ENCODE data around the gene LNX1.
A peak's percentile ranks its signal among the peaks of the same experiment; 100 is the strongest.
"Not testable (repeated sequence)": the region's sequence is repeated elsewhere in the genome, so short reads cannot be mapped to it uniquely, and the experiment has no call there.

Gene LNX1

GRCh38 chr4:53478671-53479456 is 112.4 kb downstream of the LNX1 start:
- no peak for TF ChIP-seq CTCF (conservative IDR thresholded peaks at IDR 0.05; ENCODE audit: low read length)

GRCh38 chr4:53477636-53478035 is 113.7 kb downstream of the LNX1 start:
- DNase-seq (ENCODE audit: low read depth) = peak; percentile 38
- no peak for TF ChIP-seq CTCF (conservative IDR thresholded peaks at IDR 0.05; ENCODE audit: low read length)
- no peak overlapping the region for H3K4me3 ChIP-seq (ENCODE audit: low read length)

More at GRCh38 chr4:53478671-53479456, 112.4 kb downstream of the LNX1 start:
- DNase-seq (ENCODE audit: low read depth) = peak; percentile 92
- no peak overlapping the region for H3K4me3 ChIP-seq (ENCODE audit: low read length)

DNA sequence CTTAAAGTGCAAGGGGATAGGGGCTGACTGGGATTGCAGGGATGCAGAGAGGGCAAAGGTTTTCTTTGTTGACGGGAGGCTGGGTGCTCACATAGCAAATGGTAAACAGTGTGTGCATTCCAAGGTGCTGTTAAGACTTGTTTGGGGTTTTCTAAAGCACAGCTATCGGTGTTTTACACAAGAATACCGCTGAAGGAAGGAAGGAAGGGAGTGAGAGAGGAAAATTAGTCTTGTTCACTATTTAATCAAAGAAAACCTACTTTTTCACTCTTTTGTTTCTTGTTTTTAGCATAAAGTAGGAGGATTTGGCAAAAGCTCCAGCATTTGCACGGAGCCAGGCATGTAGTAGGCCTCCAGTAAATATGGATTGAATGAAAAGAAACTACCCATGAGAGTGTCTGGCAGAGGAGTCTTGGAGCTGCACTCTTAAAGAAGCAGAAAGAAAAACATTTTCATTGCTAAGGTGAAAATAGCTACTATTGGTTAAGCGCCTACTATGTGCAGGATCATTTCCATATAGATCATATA is 114.2 kb downstream of the LNX1 start:
- H3K4me3 ChIP-seq (ENCODE audit: low read length) = peak overlapping the region; percentile 16; the same call in 1 of the 2 replicates
- peak; percentile 36 for DNase-seq (ENCODE audit: low read depth)
- TF ChIP-seq CTCF (conservative IDR thresholded peaks at IDR 0.05; ENCODE audit: low read length) = no peak

DNA sequence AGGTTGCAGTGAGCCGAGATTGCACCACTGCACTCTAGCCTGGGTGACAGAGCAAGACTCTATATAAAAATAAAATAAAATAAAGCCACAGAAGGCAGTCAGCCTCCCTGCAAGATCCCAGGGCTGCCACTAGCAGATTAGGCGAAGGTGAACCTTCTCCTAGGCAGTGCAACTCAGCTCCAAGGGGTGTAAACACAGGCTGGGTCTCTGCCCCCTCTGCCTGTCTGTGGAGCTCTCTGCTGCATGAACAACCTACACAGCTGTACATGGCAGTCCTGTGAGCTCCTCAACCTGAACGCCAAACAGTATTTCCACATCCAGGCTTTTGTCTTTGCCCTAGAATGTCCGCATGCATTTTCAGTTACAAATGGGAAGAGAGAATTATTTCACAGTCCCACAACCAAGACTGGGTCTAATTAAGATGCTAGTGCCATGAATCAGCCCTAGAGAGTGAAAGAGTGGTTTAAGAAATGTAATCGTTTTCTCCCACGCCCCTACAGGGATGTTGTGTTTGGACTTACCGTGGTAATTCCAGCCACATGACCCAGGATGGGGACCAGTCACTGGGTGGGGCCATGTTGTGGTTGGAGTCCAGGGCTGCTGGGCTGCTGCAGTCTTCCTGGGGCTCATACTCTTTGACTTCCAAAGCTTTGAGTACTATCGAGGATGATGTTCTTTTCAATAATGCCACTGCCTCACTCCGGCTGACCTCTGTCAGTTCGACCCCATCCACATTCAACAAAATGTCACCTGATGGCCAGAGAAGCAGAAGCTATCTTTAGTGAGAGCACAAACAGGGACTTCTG is 114.9 kb downstream of the LNX1 start:
- peak; percentile 100 for DNase-seq (ENCODE audit: low read depth)
- TF ChIP-seq CTCF (conservative IDR thresholded peaks at IDR 0.05; ENCODE audit: low read length) = no peak; the same call in 1 of the 2 replicates
- H3K4me3 ChIP-seq (ENCODE audit: low read length) = peak overlapping the region; percentile 16; the same call in 1 of the 2 replicates

- H3K4me3 ChIP-seq (ENCODE audit: low read length); DNase-seq (ENCODE audit: low read depth): not testable (repeated sequence)
Observed at GRCh38 chr4:53466576-53466975, 124.7 kb downstream of the LNX1 start.

DNA sequence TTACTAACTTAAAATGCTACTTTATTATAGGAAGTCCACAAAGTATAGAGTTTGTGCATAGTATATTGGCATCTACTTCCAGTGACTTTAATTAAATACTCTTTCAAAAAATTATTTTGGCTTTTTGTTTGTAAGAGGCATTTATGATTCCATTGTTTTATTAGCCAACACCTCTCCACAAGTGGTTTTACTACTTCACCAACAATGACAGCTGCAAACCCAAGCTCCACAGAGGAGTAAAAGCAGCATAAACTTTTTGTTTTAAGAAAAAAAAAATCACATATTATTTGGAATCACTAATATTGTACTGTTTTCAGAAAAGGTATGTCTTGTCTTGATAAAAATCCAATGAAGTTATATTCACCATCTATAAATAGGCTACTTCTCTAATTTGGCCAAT is 125.4 kb downstream of the LNX1 start:
- no peak for TF ChIP-seq CTCF (conservative IDR thresholded peaks at IDR 0.05; ENCODE audit: low read length)
- no peak overlapping the region for H3K4me3 ChIP-seq (ENCODE audit: low read length)
- no peak for DNase-seq (ENCODE audit: low read depth)

DNA sequence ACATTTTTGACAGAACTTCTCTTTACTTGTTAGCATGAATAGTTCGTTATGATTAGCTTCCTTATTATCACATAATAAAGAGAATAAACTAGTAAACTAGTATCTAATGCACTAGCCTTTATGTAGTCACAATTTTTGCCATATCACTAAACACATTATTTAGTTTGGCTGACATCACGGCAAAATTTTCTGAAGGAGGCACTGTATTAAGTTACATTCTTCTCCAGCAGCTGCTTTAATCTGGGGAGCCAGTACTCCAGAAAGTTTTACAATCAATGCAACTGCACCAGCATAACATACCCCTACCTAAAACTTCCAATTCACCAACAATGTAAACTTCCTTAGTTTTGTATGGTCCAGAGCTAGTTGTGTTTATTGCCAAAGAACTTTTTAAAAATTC is 126.0 kb downstream of the LNX1 start:
- no peak for TF ChIP-seq CTCF (conservative IDR thresholded peaks at IDR 0.05; ENCODE audit: low read length)
- H3K4me3 ChIP-seq (ENCODE audit: low read length) = no peak overlapping the region
- DNase-seq (ENCODE audit: low read depth) = no peak
